ENCODE measurements around the gene ATP1A1. TPM values are rescaled to one million over a fixed set of nuclear protein-coding genes. Genes with fewer than 3 reads are reported as not detected.

ATP1A1 gene
- total and polyA plus RNA-seq, 2 experiments from 2014 or later, result 117 to 202 TPM

- Histone ChIP-seq H2AFZ (no peak overlapping the region), H3K36me3 (ENCODE audit: insufficient read depth) (no peaks in the 10 kb centered on the region), H3K4me3 (no peak overlapping the region), H3K9me2 (ENCODE audit: insufficient read depth) (no peaks in the 10 kb centered on the region), H3K79me2 (replicated peaks; ENCODE audit: insufficient read depth) (no peaks in the 10 kb centered on the region), H3K4me2 (no peak overlapping the region), H3F3A (replicated peaks; ENCODE audit: low read depth) (no peaks in the 10 kb centered on the region), H4K20me1 (replicated peaks; ENCODE audit: insufficient read depth) (no peaks in the 10 kb centered on the region), H3K27ac (ENCODE audit: low read depth) (no peak overlapping the region), H3K4me1 (ENCODE audit: insufficient read depth) (peaks cover 13% of the 10 kb centered on the region), H3K27me3 (ENCODE audit: insufficient read depth) (no peaks in the 10 kb centered on the region)
- Mint-ChIP-seq H3K4me3 (no peak overlapping the region), H3K36me3 (ENCODE audit: low read depth) (no peaks in the 10 kb centered on the region), H3K9me3 (no peaks in the 10 kb centered on the region), H3K27ac (no peak overlapping the region), H3K4me1 (peaks cover 28% of the 10 kb centered on the region), H3K27me3 (ENCODE audit: insufficient read depth, low read depth, poor library complexity) (peaks cover 4% of the 10 kb centered on the region)
- DNase-seq (ENCODE audit: low spot score), result no peak
- TF ChIP-seq CREB1 (CRISPR knock-in tag; IDR thresholded peaks at IDR 0.05; ENCODE audit: low read depth) (no peak), STAT1 (IDR thresholded peaks at IDR 0.05; ENCODE audit: unreplicated experiment) (no peak), NANOG (IDR thresholded peaks at IDR 0.05; ENCODE audit: borderline replicate concordance) (no peak), POLR2AphosphoS5 (IDR thresholded peaks at IDR 0.05; ENCODE audit: low read depth) (no peak), ZNF331 (CRISPR knock-in tag; IDR thresholded peaks at IDR 0.05; ENCODE audit: low read depth) (no peak), EZH2phosphoT487 (IDR thresholded peaks at IDR 0.05; ENCODE audit: unreplicated experiment) (no peak), REST (IDR thresholded peaks at IDR 0.05; ENCODE audit: unreplicated experiment) (no peak), EZH2 (IDR thresholded peaks at IDR 0.05; ENCODE audit: low read depth, unreplicated experiment) (no peak)
- no peak for ATAC-seq
Observed at GRCh38 chr1:116331523-116331922, 41.5 kb upstream of the ATP1A1 start.

GRCh38 chr1:116332451-116332850, 40.6 kb upstream of the ATP1A1 start:
- H3K36me3 Mint-ChIP-seq (ENCODE audit: low read depth), result no peaks in the 10 kb centered on the region
- no peak overlapping the region for H3K4me2 ChIP-seq
- no peaks in the 10 kb centered on the region for H3K79me2 ChIP-seq (replicated peaks; ENCODE audit: insufficient read depth)
- H3K27ac Mint-ChIP-seq, result no peak overlapping the region
- H3K4me3 Mint-ChIP-seq, result no peak overlapping the region
- H3K27me3 ChIP-seq (ENCODE audit: insufficient read depth), result no peaks in the 10 kb centered on the region
- peaks cover 4% of the 10 kb centered on the region for H3K27me3 Mint-ChIP-seq (ENCODE audit: insufficient read depth, low read depth, poor library complexity)
- H3K36me3 ChIP-seq (ENCODE audit: insufficient read depth), result no peaks in the 10 kb centered on the region
- H3K4me1 Mint-ChIP-seq, result peaks cover 29% of the 10 kb centered on the region
- H3K4me1 ChIP-seq (ENCODE audit: insufficient read depth), result peaks cover 13% of the 10 kb centered on the region
- H3K27ac ChIP-seq (ENCODE audit: low read depth), result no peak overlapping the region
- ATAC-seq (no peak), DNase-seq (ENCODE audit: low spot score) (no peak)
- H3K9me3 Mint-ChIP-seq, result no peaks in the 10 kb centered on the region
- no peaks in the 10 kb centered on the region for H4K20me1 ChIP-seq (replicated peaks; ENCODE audit: insufficient read depth)
- H2AFZ ChIP-seq, result no peak overlapping the region
- H3F3A ChIP-seq (replicated peaks; ENCODE audit: low read depth), result no peaks in the 10 kb centered on the region
- 0 out of 2 replicates have a peak, but pooled peaks cover 3% of the 10 kb centered on the region for H3K9me2 ChIP-seq (ENCODE audit: insufficient read depth)
- H3K4me3 ChIP-seq, result no peak overlapping the region
- no peak for TF ChIP-seq CREB1 (CRISPR knock-in tag; IDR thresholded peaks at IDR 0.05; ENCODE audit: low read depth)
- TF ChIP-seq EZH2phosphoT487 (IDR thresholded peaks at IDR 0.05; ENCODE audit: unreplicated experiment), result no peak
- no peak for TF ChIP-seq EZH2 (IDR thresholded peaks at IDR 0.05; ENCODE audit: low read depth, unreplicated experiment)
- TF ChIP-seq ZNF462 (CRISPR knock-in tag; IDR thresholded peaks at IDR 0.05), result no peak
- TF ChIP-seq ZNF114 (CRISPR knock-in tag; IDR thresholded peaks at IDR 0.05), result no peak
- no peak for TF ChIP-seq ETS1 (IDR thresholded peaks at IDR 0.05)
- TF ChIP-seq JUNB (IDR thresholded peaks at IDR 0.05; ENCODE audit: unreplicated experiment), result no peak
- TF ChIP-seq POLR2AphosphoS5 (IDR thresholded peaks at IDR 0.05; ENCODE audit: low read depth), result no peak
- no peak for TF ChIP-seq NANOG (IDR thresholded peaks at IDR 0.05; ENCODE audit: borderline replicate concordance)
- TF ChIP-seq STAT1 (IDR thresholded peaks at IDR 0.05; ENCODE audit: unreplicated experiment), result no peak
